ENCODE data around the gene GPR15LG. TPM values are rescaled to one million over a fixed set of nuclear protein-coding genes. Genes with fewer than 3 reads are reported as not detected.

The GPR15LG gene
- total RNA-seq, 1 experiment from 2014 or later, result not detected

DNA sequence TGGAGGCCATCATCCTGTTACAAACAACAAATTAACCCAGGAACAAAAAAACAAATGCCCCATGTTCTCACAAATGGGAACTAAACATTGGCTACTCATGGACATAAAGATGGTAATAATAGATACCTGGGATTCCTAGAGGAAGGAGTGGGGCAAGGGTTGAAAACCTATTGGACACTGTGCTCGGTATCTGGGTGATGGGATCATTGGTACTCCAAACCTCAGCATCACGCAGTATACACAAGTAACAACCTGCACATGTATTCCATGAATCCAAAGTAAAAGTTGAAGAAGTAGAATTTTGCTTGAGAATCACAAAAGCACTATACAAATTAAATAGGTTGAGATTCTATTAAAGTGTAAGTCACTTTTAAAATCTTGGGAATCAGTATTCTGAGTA is 17.6 kb upstream of the GPR15LG start:
- Histone ChIP-seq H3K27ac (ENCODE audit: low read depth, low read length) (no peak overlapping the region), H3K36me3 (ENCODE audit: control insufficient read depth in 1 of 2, insufficient read depth in 2 of 2, low read length in 2 of 2) (peaks cover 25 to 27% of the 10 kb centered on the region in 2 experiments; a peak in 3 of 4 replicates), H2AFZ (ENCODE audit: low read depth, low read length, poor library complexity, severe bottlenecking) (no peak overlapping the region), H3K9me2 (ENCODE audit: insufficient read depth) (no peaks in the 10 kb centered on the region), H3K4me1 (ENCODE audit: control insufficient read depth in 1 of 2, insufficient read depth in 2 of 2, low read length in 2 of 2) (no peaks in the 10 kb centered on the region), H3K9ac (ENCODE audit: low read length) (no peak overlapping the region), H3K27me3 (ENCODE audit: insufficient read depth, low read length) (no peaks in the 10 kb centered on the region), H3K79me2 (ENCODE audit: insufficient read depth, low read length) (peaks cover 1% of the 10 kb centered on the region; the same call in 1 of the 2 replicates), H4K20me1 (ENCODE audit: insufficient read depth) (no peaks in the 10 kb centered on the region), H3K4me2 (ENCODE audit: low read length) (no peak overlapping the region), H3K4me3 (replicated peaks in 1 of 2; ENCODE audit: low read depth in 1 of 2, low read length in 2 of 2) (no peak overlapping the region), H3K9me3 (ENCODE audit: control insufficient read depth in 1 of 2, insufficient read depth in 1 of 2, low read depth in 1 of 2, low read length in 2 of 2) (no peaks in the 10 kb centered on the region)
- ChIA-PET POLR2A (no interaction called here), RAD21 (ENCODE audit: low non-redundant PET in 1 of 2, low total read pairs in 2 of 2, uncharacterized antibody in 2 of 2, unreplicated experiment in 2 of 2) (no interaction called here), CTCF (no interaction called here)
- no peak for DNase-seq (ENCODE audit: low read depth, low spot score)
- no TSS peak for BruUV-seq (replicated peaks)
- ATAC-seq, result no peak
- intact Hi-C loops (cut with micrococcal nuclease), result no loop called here
- TF ChIP-seq EZH2 (IDR thresholded peaks at IDR 0.05), result no peak
- TF ChIP-seq SRF (IDR thresholded peaks at IDR 0.05; ENCODE audit: low read depth), result no peak
- no peak for TF ChIP-seq RAD21 (IDR thresholded peaks at IDR 0.05; ENCODE audit: low read depth)
- TF ChIP-seq POLR2AphosphoS5 (IDR thresholded peaks at IDR 0.05; ENCODE audit: low read depth, low read length), result no peak
- TF ChIP-seq REST (IDR thresholded peaks at IDR 0.05; ENCODE audit: low read depth), result no peak
- TF ChIP-seq, protein P1, sequence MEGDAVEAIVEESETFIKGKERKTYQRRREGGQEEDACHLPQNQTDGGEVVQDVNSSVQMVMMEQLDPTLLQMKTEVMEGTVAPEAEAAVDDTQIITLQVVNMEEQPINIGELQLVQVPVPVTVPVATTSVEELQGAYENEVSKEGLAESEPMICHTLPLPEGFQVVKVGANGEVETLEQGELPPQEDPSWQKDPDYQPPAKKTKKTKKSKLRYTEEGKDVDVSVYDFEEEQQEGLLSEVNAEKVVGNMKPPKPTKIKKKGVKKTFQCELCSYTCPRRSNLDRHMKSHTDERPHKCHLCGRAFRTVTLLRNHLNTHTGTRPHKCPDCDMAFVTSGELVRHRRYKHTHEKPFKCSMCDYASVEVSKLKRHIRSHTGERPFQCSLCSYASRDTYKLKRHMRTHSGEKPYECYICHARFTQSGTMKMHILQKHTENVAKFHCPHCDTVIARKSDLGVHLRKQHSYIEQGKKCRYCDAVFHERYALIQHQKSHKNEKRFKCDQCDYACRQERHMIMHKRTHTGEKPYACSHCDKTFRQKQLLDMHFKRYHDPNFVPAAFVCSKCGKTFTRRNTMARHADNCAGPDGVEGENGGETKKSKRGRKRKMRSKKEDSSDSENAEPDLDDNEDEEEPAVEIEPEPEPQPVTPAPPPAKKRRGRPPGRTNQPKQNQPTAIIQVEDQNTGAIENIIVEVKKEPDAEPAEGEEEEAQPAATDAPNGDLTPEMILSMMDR (IDR thresholded peaks at IDR 0.05 in 2 of 3, conservative IDR thresholded peaks at IDR 0.05 in 1 of 3; ENCODE audit: borderline replicate concordance in 1 of 3, insufficient read depth in 1 of 3, low read depth in 2 of 3, low read length in 2 of 3), result no peak
- no peak for TF ChIP-seq ZNF274 (IDR thresholded peaks at IDR 0.05; ENCODE audit: low read depth, low read length)
- TF ChIP-seq POLR2A (IDR thresholded peaks at IDR 0.05; ENCODE audit: borderline replicate concordance, extremely low read depth, insufficient read depth, insufficient read length), result no peak
- TF ChIP-seq JUND (IDR thresholded peaks at IDR 0.05), result no peak
- no peak for TF ChIP-seq TCF7L2 (IDR thresholded peaks at IDR 0.05; ENCODE audit: borderline replicate concordance, extremely low read depth, insufficient read depth, insufficient read length)
